HG03378 (cell line): ENCODE data around the gene TNPO1.

ENCODE experiments used
- ATAC-seq: cut with Tn5 transposase; IDR thresholded peaks from one replicate; pipeline ENCODE4 v1.9.1; 2021; ENCODE audit warnings: mild to moderate bottlenecking, moderate library complexity; ENCODE audit not compliant: unreplicated experiment

The TNPO1 gene

GRCh38 chr5:72850113-72850512 lies 33.7 kb downstream of the TNPO1 start:
- no peak for ATAC-seq

GRCh38 chr5:72852356-72852755 lies 35.9 kb downstream of the TNPO1 start:
- ATAC-seq, result no peak

GRCh38 chr5:72854419-72854818 lies 38.0 kb downstream of the TNPO1 start:
- no peak for ATAC-seq

DNA sequence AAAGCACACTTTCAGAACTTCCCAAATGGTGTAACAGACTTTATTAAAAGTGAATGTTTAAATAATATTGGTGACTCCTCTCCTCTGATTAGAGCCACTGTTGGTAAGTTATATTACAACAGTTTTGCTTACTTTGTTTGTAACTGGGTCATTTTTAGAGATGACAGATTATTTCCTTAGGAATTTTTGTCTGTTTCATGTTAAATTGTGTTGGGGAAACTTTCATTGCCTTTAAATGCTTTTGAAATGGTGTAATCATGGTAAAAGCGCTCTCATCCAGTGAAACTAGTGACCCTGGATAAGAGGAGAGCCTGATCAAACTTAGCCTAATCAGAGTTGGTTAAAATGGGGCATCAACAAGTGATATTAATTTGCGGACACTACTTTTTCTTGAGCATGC lies 39.4 kb downstream of the TNPO1 start:
- ATAC-seq, result no peak

GRCh38 chr5:72857396-72857795 lies 40.9 kb downstream of the TNPO1 start:
- no peak for ATAC-seq

GRCh38 chr5:72859127-72859526 lies 42.7 kb downstream of the TNPO1 start:
- no peak for ATAC-seq

DNA sequence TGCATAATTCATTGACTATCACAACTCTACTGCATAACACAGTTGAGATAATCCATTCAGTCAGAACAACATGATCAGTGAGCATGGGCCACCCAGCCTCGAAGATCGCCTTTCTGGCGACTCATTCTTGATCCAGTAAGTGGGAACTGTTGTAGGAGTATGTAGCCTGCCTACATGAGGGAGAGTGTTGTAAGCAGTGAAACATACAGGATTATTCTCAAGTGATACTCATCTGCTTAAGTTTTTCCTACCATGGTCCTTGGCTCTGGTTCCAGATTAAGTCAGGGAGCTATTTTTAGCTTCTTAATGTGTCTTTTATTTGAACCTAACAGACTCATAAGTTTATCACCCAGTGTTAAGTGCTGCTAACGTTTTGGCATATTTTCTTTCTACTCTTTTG lies 44.0 kb downstream of the TNPO1 start:
- ATAC-seq, result no peak

DNA sequence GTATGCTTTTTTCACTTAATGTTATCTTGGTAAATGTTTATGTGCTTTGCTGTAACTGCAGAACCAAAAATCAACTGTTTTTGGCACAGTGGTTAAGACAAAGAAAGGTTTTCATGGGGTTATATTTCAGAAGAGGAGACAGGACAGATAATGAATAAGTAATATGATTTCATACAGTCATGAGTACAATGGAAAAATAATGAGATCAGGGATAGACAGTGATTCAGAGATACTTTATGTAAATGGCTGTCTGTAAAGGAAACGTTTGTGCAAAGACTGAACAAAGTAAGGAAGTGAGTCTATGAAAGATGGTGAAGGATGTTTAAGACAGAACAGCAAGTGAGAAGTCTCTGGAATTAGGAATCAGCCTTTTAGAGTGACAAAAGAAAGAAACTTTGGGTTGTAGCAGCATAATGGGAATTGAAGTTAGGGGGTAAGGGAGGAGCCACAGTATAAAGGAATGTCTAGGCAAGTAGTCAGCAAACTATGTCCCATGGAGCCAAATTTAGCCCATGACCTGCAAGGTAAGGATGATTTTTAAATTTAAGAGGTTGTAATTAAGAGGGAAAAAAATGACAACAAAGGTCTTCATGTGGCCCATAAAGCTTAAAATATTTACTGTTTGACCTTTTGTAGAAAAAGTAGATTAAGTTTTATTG lies 55.0 kb downstream of the TNPO1 start:
- no peak for ATAC-seq

DNA sequence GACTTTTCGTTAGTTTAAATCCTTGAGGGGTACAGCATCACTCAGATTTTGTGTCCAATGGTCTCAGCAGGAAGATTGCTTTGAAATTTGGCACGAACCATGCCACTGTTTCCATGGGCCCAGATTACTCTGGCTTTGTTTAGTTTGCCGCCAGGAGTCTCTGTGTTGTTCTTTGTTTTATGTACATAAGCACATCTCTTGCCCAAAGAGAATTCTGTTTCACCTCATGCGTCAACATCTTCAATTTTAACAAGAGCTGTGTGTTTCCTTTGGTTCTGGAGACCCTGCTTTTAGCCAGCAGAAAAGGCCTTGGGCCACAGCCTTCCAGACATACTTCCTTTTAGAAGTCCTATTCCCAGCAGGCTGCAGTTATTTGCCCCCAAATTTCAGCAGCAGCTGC lies 62.4 kb downstream of the TNPO1 start:
- no peak for ATAC-seq

- ATAC-seq, result no peak
Measured at GRCh38 chr5:72882989-72883388, 66.5 kb downstream of the TNPO1 start.

DNA sequence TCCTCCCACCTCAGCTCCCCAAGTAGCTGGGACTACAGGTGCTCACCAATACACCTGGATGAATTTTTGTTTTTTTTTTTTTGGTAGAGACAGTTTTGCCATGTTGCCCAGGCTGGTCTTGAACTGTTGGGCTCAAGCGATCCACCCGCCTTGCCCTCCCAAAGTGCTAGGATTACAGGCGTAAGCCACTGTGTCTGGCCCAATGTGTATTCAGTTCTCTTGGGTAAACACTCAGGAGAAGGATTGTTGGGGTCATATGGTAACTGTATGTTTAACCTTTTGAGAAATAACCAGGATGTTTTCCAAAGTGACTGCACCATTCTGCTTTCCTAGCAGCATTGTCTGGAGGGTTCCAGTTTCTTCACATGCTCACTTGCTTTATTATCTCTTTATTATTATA lies 67.4 kb downstream of the TNPO1 start:
- no peak for ATAC-seq

DNA sequence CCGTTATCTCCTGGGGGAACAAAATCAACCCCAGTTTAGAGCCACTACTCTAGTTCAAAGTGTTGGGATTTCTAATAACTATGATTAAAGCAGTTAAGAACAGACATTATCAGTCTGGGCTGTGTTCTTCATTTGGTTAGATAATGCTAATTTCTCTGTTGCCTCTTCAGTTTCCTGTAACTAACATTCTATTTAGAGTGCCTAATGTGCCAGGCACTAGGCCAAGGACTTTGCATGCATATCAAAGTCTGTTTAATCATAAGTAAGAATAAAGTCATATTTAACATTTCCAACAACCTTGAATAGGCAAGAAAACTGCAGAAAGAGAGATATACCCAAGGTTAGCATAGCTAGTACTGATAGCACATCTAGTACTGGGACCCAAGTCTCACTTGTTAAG lies 68.4 kb downstream of the TNPO1 start:
- ATAC-seq, result no peak

DNA sequence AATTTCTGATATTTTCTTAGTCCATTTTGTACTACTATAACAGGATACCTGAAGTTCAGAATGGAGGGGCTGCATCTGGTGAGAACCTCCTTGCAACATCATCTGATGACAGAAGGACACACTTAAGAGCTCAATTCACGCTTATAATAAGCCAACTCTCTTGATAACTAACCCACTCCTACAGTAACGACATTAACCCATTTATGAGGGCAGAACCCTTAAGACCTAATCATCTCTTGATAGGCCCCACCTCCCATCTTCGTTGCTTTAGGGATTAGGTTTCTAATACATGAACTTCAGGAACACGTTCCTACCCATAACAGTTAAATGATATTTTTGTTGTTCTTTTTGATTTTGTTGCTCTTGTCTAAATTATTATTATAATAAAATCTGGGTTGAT lies 69.4 kb downstream of the TNPO1 start:
- ATAC-seq, result no peak

GRCh38 chr5:72888595-72888994 lies 72.1 kb downstream of the TNPO1 start:
- ATAC-seq, result no peak

GRCh38 chr5:72889324-72889723 lies 72.9 kb downstream of the TNPO1 start:
- no peak for ATAC-seq

- no peak for ATAC-seq
Measured at GRCh38 chr5:72892846-72893245, 76.4 kb downstream of the TNPO1 start.

- ATAC-seq, result no peak
Measured at GRCh38 chr5:72895758-72896157, 79.3 kb downstream of the TNPO1 start.

DNA sequence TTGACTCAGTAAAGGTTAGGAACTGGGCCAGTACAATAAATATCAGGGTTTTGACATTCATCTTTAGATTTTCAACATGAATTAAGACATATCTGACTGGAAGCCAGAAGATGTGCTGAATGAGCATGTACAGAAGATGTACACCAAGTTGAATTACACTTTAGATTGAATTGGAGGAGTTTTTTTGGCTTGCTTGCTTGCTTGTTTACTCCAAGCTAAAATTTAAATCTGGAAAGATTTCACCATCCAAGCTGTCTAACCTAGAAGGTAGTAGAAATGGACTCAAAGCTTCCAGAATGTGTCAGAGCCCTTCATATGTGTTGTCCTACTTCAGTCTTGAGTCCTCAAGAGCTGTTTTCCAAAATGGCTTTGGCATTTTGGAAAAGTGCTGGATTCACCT lies 90.3 kb downstream of the TNPO1 start:
- no peak for ATAC-seq

DNA sequence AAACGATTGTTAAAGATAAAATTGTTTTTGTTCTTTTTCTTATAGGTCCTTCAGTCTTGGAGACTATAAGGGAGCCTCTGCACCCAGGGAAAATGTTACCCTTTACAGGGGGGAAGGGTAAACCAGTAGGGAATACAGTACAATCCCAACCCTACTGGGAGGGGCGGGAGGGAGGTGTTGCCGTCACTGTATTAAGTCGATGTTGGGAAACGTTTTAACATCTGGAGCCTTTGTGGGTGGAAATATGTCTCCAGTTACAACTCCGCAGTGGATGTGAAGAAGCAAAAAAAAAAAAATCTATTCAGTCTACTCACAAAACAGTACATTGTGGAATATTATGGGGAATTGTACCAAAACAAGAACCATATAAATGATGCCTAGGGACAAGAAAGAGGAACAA lies 92.2 kb downstream of the TNPO1 start:
- ATAC-seq, result no peak

DNA sequence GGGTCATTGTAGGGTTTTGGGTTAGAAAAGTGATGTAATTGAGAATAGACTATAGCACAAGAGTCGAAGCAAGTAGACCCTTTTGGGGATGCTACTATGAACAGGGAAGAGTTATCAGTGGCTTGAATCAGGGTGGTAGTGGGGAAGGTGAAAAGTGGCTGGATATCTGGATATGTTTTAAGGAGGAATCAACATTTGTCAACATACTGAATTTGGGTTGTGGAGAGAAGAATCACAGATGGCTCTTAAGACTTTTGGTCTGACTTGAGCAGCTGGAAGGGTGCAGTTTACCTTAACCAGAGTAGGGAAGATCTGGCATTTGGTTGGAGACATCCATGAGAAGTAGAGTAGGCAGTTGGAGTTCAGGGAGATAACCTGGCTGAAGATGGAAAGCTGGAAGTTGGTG lies 100.9 kb downstream of the TNPO1 start:
- ATAC-seq, result no peak

- ATAC-seq, result no peak
Measured at GRCh38 chr5:72920690-72921502, 104.4 kb downstream of the TNPO1 start.

- ATAC-seq, result no peak
Measured at GRCh38 chr5:72921886-72922285, 105.4 kb downstream of the TNPO1 start.

GRCh38 chr5:72922422-72922821 lies 106.0 kb downstream of the TNPO1 start:
- no peak for ATAC-seq
